Activated naive CD4-positive, alpha-beta T cell (primary cell): Measurements from ENCODE around the gene DYDC1.
"Not testable (repeated sequence)": the region's sequence is repeated elsewhere in the genome, so short reads cannot be mapped to it uniquely, and the experiment has no call there.

Source experiments
- DNase-seq, 4 experiments: peaks; one replicate each; lab custom pipeline; 2025; lab: John Stamatoyannopoulos, UW

DYDC1 gene

DNA sequence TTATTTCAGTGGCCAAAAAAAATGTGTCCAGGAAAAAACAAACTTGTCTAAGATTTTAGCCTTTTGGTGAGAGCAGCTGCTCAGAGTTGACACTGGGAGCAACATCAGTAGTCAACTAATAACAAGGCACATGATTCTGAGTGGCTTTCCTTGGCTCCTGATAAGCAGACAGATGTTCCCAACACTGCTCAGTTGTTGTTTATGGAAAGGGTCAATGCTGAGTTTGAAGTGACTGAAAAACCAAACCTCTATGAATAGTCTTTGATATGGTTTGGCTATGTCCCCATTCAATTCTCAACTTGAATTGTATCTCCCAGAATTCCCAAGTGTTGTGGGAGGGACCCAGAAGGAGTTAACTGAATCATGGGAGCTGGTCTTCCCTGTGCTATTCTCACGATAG is 12.3 kb downstream of the DYDC1 start:
- DNase-seq, result no peak

DNA sequence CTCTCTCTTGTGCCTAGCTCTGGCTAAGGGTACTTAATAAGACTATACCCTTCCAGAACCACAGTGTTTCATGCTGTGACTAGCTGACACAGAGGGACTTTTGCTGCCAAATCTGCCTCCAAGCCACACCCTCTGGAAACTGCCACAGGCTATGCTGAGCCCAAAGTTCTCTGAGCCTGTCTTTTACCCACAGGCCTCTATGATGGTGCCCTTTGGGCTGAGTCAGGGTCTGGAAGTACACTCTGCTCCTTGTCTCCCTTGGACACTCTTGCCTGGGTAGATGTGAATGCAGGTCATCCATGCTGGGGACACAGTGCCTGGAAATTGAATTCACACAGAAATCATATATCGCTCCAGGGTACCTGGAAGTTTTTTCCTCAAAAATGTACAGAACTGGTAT is 22.6 kb downstream of the DYDC1 start:
- DNase-seq, result no peak

DNA sequence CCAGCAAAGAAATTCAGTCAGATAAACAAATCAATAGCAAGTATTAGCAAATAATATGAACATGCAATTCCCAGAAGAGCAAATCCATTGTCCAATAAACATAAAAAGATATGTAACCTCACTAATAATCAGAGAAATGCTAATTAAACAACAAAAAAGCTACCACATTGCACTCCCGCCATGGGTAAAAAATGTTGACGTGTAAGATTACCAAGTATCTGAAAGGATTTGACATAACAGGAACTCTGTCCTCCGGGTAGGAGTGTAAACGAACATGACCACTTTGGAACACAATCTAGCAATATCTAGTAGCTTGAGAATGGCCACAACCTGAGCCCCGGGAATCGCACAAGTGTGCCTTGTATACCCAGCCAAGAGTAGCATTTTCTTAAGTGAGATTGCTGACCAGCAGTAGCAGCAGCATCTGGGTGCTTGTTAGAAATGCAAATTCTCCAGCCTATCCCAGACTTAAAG is 31.6 kb downstream of the DYDC1 start:
- no peak for DNase-seq

DNA sequence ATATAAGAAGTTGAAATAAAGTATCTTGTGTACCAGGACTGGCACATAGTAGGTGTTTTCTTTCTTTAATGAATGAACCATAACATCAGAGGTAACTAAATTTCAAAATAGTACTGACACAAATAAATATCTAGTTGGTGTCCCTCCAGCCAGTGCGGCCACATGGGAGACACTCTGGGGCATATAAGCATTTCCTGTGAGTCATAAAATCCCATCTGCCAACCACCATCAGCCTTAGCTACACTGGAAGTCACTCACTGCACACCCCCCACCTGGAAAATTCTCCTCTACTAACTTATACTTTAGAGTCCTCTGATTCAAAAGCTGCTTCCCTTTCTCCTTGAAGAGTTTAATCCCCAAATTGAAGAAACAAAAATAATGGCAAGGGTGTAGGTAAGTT is 32.5 kb downstream of the DYDC1 start:
- no peak for DNase-seq

DNA sequence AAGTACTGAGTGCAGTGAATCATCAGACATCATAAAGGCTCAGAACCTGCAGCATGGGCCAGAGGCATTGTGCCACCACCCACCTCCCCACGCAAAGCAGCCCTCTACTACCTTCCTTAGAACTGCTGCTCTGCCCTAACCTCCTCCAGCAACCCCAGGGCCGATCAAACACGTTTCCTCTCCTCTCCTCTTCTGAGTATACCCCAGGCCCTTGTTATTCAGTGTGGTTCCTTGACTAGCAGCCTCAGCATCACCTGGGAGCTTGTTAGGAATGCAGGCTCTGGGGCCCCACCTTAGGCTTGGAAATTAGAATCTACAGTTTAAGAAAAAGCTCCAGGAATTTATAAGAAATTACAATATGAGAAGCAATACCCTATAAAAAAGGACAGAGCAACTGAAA is 33.2 kb downstream of the DYDC1 start:
- DNase-seq, result no peak

DNA sequence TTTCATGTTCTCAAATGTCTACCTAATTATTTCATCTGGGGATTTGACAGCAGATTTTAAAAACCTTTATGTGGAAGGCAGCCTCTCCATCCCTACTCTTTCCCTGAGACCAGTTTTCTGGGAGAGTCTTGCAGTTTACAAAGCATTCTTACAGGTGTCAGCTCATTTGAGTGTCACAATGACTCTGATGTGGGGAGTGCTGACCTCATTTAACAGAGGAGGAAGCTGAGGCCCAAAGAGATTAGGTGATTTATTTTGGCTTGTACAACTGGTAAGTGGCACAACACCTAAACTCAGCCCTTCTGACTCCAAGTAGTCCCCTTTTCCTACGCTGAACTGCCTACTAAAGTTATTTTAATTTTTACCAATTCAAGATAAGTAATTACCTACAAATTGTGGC is 33.8 kb downstream of the DYDC1 start:
- no peak for DNase-seq

DNA sequence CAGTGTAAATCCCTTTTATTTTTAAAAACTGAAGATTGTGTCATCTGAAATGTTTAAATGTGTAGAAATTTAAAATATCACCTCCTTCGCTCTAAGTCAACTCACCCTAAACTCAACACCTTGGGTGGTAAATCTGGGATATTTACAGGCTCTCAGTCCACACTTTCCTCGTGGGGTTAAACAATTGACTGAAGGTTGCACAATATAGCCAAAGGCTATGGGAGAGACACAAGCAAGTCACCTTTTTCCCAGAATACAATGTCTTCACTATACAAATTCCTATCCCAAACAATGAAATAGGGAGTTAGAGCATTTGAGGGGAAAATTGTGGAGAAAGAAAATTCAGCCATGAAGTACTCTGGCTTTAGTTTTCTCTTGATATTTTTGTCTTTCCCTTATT is 34.4 kb downstream of the DYDC1 start:
- no peak for DNase-seq

DNA sequence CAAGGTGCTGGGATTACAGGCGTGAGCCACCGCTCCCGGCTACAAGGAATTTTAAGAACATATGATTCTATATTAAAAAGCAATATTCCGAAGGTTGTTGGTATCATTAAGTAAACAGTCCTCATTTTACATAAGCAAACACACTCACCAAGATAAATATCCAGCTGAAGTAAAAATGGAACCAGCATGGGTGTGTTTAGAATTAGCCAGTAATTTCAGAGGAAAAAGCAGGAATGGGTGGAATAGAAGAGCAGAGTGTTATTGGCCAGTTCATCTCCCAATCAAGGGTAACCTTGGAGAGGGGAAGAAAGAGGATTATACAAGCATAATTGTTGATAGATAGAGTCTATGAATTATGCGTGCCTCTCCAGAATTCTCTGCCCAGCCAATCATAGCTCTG is 35.4 kb downstream of the DYDC1 start:
- no peak for DNase-seq

DNA sequence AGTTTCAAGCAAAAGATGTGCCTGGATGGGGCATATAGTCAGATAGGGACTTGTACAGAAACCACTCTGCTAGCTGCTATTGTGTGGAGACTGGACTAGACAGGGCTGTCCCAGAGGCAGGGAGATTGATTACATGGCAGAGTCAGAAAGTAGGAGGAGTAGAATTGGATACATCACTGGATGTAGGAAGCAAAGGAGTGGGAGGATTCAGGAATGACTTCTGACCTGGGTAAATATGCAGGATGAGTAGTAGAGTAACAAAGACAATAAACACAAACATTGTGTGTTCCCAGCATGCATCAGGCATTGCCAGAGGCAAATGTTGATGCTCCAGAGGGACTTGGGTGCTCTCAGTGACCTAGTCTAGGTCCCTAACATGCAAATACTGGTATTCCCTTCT is 36.2 kb downstream of the DYDC1 start:
- DNase-seq, result no peak

DNA sequence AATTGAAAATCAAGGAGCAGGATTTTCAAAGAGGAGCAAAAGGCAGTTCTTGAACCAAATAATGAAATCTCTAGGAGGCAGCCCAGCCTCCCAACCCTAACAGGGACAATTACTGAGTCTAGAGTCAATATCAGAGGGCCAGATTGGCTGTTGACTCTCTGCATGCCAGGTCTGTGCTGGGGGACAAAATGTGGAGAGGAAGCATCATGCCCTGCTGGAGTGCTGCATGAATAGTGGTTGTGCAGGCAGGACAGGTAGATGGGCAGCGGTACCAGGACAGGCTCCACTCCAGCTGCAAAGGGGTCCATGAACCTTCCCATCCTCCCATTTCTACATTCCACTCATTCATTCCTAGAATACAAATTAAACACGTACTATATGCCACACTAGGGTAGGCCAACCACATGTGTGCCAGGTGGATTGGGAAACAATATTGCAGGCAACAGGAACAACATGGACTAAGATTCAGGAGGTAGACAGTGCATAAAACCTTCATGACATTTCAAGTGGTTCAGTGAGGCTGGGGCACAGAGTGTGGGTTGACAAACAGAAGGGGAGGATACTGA is 36.7 kb downstream of the DYDC1 start:
- no peak for DNase-seq

DNA sequence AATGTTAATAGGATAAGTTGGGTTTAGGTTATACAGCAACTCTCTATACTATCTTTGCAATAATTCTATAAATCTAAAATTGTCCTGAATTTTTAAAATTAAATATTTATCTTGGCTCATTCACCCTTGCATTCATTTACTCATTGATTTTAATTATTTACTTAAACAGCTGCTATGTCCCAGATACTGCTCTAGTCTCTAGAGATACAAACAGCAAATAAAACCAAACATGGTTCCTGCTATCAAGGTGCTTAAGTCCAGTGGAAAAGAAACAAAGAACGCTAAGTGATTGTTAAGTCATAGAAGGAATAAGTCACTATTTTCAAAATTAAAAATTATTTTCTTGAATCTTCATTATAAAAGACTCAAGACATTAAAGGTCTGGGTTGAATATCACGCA is 37.2 kb downstream of the DYDC1 start:
- no peak for DNase-seq

DNA sequence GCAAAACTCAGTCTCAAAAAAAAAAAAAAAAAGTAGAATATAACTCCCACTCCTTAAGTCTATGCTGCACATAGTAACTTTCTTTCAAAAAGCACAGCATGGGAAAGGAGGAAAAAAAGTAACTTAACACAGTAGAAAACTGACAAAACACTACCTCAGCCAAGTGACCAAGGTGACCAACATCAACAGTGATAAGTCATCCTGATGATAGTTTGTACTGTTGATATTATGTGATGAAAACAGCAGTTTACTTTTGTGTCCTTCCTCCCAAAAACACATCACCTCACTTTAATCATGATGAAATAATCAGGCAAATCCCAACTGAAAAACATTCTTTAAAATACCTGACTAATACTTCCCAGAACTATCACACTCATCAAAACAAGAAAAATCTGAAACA is 37.8 kb downstream of the DYDC1 start:
- no peak for DNase-seq

DNA sequence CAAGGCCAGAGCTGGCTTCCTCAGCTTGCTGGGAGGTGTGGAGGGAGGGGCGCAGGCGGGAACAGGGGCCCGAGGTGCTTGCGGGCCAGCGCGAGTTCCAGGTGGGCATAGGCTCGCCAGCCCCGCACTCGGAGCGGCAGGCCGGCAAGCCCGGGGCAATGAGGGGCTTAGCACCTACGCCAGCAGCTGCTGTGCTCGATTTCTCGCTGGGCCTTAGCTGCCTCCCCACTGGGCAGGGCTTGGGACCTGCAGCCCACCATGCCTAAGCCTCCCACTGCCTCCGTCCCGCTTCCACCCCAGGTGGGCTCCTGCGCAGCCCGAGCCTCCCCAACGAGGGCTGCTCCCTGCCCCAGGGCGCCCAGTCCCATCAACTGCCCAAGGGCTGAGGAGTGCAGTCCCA is 41.2 kb downstream of the DYDC1 start:
- DNase-seq, result no peak

DNA sequence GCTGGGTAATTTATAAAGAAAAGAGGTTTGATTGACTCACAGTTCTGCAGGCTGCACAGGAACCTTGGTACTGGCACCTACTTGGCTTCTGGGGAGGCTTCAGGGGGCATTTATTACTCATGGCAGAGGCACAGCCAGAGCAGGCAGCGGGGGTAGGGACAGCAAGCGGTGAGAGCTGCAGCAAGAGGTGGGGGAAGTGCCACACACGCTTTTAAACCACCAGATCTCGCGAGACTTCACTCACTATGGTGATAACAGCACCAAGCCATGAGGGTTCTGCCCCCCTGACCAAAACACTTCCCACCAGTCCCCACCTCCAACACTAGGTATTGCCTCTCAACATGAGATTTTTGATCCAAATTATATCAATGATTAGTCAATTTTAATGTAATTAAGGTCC is 43.0 kb downstream of the DYDC1 start:
- DNase-seq, result no peak

DNA sequence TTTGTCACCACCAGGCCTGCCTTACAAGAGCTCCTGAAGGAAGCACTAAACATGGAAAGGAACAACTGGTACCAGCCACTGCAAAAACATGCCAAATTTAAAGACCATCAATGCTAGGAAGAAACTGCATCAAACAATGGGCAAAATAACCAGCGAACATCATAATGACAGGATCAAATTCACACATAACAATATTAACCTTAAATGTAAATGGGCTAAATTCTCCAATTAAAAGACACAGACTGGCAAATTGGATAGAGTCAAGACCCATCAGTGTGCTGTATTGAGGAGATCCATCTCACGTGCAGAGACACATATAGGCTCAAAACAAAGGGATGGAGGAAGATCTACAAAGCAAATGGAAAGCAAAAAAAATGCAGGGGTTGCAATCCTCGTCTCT is 50.6 kb downstream of the DYDC1 start:
- DNase-seq, result not testable (repeated sequence)

DNA sequence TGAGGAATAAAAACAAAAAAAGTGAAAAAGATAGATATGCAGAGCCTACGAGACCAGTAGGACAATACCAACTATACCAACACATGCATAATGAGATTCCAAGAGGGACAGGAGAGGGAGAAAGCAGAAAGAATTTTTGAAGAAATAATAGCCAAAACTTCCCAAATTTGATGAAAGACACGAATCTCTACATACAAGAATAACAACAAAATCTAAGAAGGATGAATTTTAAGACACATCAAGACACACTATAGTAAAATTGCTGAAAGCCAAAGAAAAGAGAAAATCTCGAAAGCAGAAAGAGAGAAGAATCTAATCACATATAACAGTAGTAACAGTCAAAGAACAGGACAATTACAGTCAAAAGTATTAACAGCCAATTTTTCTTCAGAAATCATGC is 59.6 kb downstream of the DYDC1 start:
- DNase-seq, result no peak

DNA sequence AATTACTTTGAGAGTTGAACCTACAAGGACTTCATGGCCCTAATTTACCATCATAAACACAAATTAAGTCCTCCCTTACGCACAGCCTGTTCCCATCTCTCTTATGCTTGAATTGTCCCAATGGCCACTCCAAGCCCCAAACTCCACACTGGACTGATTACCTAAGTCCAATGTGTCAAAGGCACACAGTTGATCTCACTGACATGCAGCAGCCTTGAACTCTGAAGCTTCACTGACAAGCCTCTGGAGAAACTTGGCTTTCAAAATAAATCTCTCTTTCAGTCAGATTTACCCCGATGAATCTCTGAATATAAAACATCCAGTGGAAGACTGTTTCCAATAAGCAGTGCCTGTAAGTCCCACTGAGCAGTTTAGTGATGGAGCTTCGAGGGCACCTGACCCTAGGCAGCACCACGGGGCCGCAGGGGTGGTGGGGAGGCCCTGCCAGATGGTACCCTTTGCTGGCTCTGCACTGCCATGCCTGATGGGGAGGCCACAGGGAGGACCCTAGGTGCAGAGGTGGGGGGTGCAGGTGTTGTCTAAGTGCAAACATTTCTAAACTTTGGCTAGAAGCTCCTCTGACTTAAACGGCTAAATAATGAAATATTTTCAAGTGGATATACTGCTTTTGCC is 63.8 kb downstream of the DYDC1 start:
- DNase-seq, result no peak

DNA sequence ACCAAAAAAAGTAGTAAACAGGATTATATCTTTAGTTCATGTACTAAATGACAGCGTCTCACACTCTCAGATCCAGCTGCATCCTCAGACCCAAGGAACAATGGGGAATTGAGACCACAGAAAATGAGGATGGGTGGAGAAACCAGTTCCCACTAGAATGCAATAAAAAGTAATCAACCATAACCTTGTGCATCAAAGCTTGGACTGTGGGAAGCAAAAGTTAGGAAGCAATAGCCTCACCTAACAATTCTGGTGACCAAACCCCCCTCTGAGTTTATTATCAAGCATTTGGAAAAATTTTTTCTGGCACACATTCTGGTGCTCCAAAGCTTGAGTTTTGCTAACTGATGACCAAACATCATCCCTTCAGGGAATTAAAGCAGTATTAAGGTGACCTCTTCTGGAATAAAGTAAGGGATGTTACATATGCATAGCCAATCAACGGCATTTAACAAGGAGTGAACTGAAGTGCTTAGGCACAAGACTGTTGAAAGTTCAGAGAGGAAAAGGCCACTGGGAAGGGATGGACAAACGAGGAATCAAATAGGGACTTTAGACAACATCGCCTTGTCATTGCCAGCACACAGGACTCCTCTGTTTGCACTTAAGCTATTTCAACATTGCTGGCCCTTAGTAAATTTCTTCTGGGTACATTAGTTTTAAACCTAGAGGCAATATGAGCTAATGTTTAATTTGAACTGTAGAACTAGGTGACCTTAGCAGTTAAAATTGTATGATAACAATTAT is 65.9 kb downstream of the DYDC1 start:
- DNase-seq, result no peak

DNA sequence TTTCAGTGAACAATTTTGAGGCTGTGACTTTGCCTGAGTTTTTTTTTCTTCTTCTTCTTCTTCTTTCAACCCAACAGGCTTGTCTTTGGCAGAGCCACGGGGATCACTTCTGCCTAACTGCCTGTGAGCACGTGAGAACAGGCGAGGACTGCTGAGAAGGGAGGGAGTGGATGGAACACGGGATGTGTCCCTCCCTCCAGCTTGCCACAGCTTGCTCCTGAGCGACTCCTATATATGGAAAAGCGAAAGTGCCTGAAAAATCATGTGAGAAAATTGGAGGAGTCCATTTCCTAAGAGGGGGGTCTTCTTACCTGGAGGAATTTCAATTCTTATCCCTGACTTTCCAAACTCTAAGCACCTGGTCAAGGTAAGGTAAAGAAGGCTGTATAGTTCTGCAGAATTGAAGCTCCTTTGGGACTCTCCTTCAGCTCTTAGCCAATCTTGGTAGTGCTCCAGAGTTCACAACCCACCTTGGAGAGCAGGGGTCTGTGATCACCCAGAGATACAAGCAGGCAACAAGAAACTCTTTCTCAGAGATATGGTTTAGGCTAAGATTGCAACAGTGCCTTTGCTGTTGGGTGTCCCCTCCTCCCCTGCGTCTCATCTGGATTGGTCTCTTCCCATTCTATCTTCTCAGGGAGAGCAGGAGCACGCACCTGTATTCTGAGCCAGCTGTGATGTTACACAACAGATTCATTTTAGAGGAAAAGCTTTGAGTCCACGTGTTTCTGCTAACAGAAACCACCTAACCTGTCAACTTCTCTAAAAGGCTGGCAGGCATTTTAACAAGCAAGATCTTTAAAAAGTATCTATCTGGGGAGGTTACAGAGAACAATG is 66.9 kb downstream of the DYDC1 start, which contains the start of gene MAT1A:
Gene MAT1A, minus strand, starts transcription at position 208 of the 837 bp plus-strand sequence. CDS start 235 bp downstream, outside the sequence.
- no peak for DNase-seq

DNA sequence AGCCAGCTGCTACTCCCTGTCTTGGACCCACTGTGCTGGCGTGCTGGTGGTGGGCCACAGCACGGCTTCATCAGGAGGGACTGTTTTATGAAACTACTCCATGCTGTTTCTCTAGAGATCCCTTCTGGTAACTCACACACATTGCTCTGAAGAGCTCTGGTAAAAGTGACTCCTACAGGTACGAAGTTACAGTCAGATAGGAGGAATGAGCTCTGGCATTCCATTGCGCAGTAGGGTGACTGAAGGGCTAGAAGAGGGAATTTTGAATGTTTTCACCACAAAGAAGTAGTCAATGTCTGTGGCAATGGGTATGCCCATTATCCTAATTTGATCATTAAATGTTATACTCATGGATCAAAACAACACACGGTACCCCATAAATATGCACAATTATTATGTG is 67.7 kb downstream of the DYDC1 start:
- DNase-seq, result no peak
